ENCODE data around the gene FADD.

FADD gene

DNA sequence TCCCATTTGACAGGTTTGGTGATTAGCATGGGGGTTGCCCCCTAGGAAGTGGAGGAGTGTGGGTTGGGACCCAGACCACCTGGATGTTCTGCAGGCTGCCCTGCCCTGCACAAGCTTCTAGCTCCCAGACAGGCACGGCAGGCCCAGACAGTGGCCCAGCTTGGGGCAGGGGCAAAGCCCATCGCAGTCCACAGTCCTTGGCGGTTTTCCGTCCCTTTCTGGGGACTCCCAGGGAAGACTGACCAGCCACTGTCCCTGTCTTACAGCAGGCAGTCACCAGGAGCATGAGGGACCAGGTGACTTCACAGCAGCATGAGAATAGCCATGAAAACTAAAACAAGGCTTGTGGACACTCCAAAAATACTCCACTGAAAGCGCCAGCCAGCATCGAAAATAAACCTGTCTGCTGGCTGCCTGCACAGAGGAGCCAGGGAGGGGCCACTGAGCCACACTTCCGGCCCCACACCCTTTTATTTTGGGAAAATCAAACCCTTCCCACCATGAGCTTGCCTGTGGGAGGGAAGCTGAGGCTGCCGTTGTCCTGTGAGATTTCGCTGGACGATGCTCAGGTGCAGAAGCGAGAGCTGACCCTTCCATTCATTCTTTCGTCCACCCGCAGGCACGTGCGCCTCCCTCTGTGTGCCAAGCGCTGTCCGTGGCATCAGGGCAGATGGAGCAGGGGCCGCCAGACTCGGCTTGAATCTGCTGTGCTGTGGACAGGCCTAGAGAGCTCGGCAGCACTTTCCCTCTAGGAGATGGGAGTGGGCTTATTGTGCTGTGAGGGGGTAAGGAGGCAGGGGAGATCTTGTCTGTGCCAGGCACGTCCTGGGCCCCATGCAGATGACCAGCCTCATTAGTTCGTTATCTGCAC lies 28.0 kb downstream of the FADD start:
- no peak for DNase-seq (ENCODE audit: low read depth in 2 of 3, low spot score in 2 of 3)

DNA sequence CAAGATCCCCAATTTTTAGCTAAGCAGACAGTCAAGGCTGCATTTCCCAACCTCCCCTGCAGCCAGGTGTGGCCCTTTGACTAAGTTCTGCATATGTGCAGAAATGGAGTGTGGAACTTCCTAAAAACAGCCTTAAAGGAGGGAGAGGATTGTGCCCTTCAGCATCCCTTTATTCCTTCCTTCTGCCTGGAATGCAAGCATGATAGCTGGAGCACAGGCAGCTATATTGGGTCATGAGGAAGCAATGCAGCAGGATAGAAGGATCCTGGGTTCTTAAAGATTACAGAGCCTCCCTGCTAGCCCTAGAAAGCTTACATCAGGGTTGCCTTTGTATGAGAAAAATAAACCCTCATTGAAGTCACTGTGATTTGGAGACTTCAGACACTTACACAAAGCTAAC lies 29.9 kb downstream of the FADD start:
- no peak for DNase-seq (ENCODE audit: low read depth in 2 of 3, low spot score in 2 of 3)

DNA sequence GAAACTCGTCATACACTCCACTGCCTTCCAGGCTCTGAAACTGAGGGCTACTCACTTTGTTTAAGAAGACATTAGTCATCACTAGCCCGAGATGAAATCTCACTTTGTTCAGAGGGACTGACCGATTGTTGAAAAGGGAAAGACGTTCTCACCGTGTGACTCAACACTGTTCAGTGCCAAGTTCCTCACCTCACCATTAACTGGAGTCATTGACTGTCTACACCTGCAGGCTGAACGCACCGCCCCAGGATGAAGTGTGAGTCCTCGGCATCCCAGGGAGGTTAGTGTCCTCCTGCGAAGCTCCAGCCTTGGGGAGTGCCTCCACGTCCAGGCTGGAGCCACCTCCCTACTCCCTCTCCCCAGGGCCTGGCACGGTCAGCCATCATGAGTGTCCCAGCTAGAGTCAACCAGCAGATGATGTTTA lies 30.4 kb downstream of the FADD start:
- no peak for DNase-seq (ENCODE audit: low read depth in 2 of 3, low spot score in 2 of 3)

DNA sequence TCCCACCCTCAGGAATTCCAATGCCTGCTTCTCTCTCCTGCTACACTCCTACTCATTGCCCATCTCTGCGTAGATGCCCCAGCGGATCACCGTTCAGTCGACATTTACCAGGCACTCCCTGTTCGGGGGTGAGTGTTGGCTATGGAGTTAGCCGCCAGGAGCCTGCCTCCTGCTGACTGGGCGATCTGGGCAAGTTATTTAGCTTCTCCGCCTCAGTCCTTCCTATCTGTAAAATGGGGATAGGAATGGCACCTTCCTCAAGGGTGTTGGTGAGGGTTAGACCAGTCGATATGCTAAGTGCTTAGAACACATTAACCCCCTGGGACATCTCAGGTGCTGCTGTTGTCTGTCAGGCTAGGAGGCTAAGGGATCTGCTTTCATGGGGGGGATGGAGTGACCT lies 30.9 kb downstream of the FADD start:
- no peak for DNase-seq (ENCODE audit: low read depth in 2 of 3, low spot score in 2 of 3)

DNA sequence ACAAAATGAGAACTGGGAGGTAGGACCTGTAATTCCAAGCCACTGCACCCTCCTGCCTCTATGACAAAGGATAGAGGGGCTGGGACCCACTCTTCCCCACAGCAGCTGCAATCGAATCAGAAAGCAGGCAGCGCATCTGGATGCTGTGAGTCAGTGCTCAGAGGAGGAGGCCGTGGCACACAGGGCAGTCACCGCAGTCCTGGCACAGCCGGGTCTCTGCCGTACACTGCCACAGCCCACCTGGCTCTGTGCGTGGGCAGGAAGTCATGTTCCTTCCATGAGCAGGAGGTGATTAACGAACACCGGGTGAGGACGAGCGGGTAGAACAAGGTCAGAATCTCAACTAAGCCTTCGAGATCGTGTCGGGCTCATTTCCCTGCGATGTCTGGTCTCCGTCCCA lies 37.2 kb downstream of the FADD start:
- no peak for DNase-seq (ENCODE audit: low read depth in 2 of 3, low spot score in 2 of 3)

DNA sequence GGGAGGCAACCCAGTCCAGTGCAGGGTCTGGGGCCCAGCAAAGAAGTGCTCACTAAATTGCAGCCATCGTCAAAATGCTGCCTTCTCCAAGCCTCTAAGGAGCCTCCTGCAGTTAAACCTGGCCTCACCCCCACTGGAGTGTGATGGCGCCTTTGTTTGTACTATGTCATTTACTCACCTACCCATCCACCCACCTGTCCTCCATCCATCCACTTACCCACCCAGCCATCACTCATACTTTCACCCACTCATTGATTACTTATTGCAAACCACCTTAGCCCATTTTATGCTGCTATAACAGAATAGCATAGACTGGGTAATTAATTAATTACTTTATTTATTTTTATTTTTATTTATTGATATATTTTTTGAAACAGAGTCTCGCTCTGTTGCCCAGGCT lies 38.6 kb downstream of the FADD start:
- no peak for DNase-seq (ENCODE audit: low read depth in 2 of 3, low spot score in 2 of 3)

DNA sequence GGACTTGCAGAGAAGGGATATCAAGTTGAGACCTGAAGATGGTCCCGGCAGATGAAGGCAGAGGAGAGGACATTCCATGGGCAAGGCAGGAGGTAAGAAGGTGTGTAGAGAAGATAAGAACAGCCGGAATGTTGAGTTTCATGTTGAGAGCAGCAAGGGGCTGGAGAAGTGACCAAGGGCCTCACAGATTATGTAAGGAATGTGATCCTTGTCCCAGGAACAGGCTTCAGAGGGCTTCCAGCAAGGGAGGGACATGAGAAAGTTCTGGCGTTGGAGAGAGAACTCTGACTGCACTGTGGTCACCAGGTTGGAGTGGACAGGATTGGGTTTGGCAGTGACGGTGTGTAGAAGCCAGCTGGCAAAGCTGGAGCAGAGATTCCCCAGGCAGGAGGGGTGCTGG lies 39.8 kb downstream of the FADD start:
- no peak for DNase-seq (ENCODE audit: low read depth in 2 of 3, low spot score in 2 of 3)

DNA sequence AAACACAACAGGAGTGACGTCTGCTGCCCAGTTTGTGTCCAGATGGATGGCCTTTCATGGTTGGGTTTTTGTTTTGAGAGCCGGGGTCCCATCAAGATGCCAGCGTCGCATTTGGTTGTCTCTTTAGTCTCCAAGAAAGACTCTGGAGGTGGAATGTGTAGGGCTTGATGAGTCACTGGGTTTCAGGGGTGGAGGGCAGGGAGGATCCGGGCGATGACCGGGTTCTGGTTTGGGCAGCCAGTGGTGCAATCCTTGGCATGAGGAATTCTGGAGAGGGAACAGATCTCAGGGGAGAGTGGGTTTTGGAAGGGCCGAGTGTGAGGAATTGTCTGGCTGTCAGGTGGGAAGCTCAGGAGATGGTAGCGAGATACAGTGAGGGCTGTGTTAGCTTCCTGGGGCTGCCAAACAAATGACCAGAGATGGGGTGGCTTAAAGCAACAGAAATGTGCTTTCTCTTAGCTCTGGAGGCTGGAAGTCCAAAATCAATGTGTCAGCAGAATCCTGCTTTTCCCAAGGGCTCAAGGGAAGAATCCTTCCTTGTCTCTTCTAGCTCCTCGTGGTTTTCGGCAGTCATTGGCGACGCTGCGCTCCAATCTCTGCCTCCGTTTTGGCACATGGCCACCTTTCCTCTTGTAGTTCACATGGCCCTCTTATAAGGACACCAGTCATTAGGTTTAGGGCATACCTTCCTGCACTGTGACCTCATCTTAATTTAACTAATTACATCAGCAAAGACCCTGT lies 41.0 kb downstream of the FADD start:
- DNase-seq (ENCODE audit: low read depth in 2 of 3, low spot score in 2 of 3) = no peak

DNA sequence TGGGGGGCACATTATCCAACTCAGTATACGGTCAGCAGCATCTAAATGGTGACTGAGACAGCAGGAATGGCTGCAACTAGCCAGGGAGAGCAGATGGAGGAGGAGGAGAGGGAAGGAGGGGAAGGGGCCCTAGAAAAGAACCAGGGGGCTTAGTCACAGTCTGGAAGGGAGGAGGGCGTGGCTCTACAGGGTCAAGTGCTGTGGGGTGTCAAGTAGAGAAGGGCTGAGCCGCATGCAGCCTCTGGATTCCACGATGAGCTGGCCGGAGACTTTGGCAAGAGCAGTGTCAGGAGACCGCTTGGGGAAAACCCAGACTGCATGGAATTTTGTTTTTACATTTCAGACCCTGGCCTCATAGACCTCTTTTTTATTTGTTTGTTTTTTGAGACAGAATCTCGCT lies 41.6 kb downstream of the FADD start:
- no peak for DNase-seq (ENCODE audit: low read depth in 2 of 3, low spot score in 2 of 3)

DNA sequence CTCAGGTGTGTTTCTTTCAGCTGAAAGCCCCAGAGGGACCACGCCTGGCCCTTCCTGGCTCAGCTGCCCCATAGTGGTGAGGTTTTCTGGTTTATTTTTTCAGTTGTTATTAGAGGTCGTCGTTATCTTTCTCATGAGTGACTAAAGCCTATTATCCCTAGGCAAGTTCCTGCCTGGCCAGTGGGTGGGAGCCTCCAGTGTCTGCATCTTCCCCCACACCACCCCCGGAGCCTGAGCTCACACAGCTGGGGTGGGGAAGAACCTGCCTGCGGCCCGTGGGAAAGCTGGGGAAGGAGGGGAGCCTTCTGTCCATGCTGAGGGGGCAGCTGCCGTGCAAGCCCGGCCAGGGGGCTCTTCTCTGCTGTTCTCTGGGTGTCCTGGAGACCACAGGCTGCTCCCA lies 43.1 kb downstream of the FADD start:
- no peak for DNase-seq (ENCODE audit: low read depth in 2 of 3, low spot score in 2 of 3)

DNA sequence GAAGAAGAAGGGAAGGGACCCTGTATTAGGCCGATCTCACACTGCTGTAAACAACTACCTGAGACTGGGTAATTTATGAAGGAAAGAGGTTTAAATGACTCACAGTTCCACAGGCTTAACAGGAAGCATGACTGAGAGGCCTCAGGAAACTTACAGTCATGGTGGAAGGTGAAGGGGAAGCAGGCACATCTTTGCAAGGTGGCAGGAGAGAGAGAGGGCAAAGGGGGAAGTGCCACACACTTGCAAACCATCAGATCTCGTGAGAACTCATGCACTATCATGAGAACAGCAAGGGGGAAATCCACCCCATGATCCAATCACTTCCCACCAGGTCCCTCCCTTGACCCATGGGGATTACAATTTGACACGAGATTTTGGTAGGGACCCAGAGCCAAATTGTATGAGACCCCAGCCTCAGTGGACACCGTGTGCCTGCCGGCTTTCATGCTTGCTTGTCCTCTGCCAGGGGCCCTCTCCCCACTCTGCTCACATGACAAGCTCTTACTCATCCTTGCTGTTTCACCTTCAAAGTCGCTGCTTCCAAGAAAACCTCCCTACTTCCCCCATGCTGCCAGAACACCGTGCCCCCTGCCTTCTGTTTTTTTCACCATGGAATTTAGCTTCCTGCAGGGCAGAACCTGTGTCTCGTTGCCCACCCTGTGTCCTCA lies 44.1 kb downstream of the FADD start:
- no peak for DNase-seq (ENCODE audit: low read depth in 2 of 3, low spot score in 2 of 3)

DNA sequence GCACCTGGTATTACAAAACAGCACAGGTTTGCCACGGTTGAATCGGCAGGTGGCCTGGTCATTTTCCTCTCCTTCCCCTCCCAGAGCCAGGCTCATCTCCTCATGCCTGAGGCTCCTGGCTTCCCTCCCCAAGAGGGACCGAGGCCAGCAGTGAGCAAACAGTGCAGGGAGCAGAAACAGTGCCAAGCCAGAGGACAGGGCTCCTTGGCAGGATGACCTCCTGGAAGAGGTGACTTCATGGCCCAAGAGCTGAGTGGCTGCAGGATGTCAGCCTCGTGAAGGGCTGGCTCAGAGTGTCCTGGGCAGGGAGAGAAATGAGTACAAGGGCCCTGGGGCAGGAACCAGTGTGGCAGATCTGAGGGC lies 44.6 kb downstream of the FADD start:
- no peak for DNase-seq (ENCODE audit: low read depth in 2 of 3, low spot score in 2 of 3)

DNA sequence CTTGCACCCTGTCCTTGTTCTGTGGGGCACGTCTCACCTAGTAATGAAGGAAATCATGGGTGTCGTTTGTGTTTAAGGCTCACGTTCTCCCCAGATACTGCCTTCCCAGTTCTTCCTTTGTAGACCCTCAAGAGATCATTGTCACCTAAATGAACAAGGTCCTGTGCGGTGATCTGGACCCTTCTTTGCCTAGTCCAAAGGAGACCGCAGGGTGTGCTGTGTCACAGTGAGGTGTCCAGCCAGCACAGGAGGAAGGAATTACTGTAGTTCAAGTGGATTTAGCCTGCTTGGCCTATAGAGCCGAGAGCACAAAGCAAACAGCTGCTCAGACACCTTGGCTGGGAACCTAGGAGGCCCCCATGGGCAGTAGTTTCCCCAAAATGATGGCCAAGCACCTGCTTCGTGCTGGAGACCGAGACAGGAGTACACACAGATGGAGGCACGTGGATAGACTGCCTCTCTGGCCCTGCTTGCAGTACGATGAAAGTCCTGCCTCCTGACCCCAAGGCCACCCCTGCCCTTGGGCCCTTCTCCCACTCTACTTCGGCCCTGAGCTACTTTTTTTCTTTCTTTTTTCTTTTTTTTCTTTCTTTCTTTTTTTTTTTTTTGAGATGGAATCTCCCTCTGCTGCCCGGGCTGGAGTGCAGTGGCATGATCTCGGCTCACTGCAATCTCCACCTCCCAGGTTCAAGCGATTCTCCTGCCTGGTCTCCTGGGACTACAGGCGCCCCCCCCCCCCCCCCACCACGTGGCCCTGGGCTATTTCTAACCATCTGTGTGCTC lies 48.0 kb downstream of the FADD start:
- DNase-seq (ENCODE audit: low read depth in 2 of 3, low spot score in 2 of 3) = no peak

DNA sequence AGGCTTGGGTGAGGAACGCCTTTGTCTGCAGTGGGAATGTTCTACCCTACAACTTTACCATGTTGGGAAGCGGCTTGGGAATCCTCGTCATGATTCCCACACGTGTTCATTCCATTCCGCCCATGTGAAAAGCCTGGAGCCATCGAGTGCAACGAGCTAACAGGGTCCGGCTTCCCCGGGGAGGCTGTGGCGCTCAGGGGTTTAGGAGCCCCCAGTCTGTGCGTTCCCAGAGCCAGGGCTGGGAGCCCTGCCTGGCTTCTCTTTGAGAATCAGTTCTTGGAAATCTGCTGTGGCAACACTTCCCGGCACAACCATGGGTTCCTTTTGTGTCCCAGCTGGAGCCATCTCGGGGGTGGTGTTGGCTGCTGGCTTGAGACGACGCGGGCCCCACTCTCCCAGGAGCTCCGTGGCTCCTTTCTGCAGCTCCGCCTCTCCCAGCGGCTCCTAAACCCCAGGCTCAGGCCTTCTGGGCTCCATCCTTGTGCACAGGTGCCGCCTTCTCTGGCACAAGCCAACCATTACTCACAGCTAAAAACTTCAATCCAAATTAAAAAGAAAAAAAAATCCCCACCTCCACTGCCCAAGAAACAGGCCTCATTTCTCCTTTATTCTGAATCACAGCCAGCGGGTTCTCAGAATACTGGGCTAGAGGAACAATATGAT lies 48.7 kb downstream of the FADD start:
- DNase-seq (ENCODE audit: low read depth in 2 of 3, low spot score in 2 of 3) = no peak

DNA sequence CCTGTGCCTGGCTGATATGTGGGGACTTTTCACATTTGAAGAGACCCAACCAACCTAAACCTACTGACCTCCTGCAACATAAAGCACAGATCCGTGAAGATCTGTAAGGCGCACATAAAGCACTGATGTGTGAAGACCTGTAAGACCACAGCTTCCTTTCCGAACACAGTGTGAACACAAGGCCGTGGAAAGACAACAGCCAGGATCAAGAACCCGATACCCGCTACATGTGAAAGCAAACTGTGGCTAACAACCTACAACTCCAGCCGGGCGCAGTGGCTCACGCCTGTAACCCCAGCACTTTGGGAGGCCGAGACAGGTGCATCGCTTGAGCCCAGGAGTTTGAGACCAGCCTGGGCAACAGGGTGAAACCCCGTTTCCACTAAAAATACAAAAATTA lies 49.7 kb downstream of the FADD start:
- DNase-seq (ENCODE audit: low read depth in 2 of 3, low spot score in 2 of 3) = no peak

DNA sequence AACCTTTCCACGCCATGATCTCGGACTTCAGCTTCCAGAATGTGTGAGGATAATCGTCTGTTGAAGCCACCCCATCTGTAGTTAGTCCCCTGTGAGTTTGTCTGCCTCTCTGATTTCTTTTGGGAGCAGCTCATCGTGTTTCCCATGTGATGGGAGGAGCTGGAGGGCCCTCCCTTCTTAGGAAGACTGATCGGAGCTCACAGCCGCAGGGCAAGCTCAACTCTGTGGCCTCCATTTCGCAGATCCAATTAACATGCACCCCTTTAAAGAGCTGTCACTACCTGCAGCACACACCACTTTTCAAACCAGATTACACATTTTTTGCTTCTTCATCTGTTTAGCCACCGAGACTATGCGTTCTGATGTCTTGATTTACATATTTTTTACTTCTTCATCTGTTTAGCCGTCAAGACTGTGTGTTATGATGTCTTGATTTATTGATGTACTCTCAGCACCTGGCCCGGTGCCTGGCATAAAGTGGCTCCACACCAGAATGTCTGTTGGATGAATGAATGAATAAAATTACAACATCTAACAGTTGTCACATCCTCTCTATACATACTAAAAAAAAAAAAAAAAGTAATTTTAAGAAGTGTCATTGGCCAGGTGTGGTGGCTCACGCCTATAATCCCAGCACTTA lies 52.5 kb downstream of the FADD start:
- DNase-seq (ENCODE audit: low read depth in 2 of 3, low spot score in 2 of 3) = no peak

Measured in activated CD8-positive, alpha-beta memory T cell treated with anti-CD3 and anti-CD28 coated beads for 48 hours (primary cell).